Loucy (cell line): ENCODE data around the gene PIK3R1.

Source experiments
- H2AFZ ChIP-seq: fragments of 200-600 bp; sonication (generic); 2 replicates; pipeline ENCODE4 v1.6.0; 2016; ENCODE audit warnings: antibody characterized with exemption, mild to moderate bottlenecking, low read length, moderate library complexity
- H3F3A ChIP-seq: fragments of 200-600 bp; 2 replicates; pipeline ENCODE4 v1.6.0; 2016; ENCODE audit warnings: antibody characterized with exemption, low read depth, mild to moderate bottlenecking
- H3K27me3 ChIP-seq: fragments of 200-600 bp; sonication (generic); 2 replicates; pipeline ENCODE4 v1.6.1; 2014; ENCODE audit warnings: low read length, mild to moderate bottlenecking; ENCODE audit not compliant: insufficient read depth, poor library complexity, severe bottlenecking
- H3K36me3 ChIP-seq: fragments of 200-600 bp; sonication (generic); 2 replicates; pipeline ENCODE4 v1.6.1; 2016; ENCODE audit warnings: low read length; ENCODE audit not compliant: insufficient read depth
- H3K4me1 ChIP-seq: fragments of 200-600 bp; sonication (generic); 2 replicates; pipeline ENCODE4 v1.5.1; 2014; ENCODE audit warnings: low read length, mild to moderate bottlenecking; ENCODE audit not compliant: insufficient read depth, poor library complexity, severe bottlenecking
- H3K4me2 ChIP-seq: fragments of 200-600 bp; sonication (generic); 2 replicates; pipeline ENCODE4 v1.6.0; 2014; ENCODE audit warnings: antibody characterized with exemption, low read length, low read depth, mild to moderate bottlenecking; ENCODE audit not compliant: poor library complexity, severe bottlenecking
- H3K4me3 ChIP-seq: fragments of 200-600 bp; sonication (generic); 2 replicates; pipeline ENCODE4 v1.5.1; 2014; ENCODE audit warnings: low read length, mild to moderate bottlenecking, mixed read lengths; ENCODE audit not compliant: poor library complexity, severe bottlenecking
- H3K79me2 ChIP-seq: fragments of 200-600 bp; sonication (generic); 2 replicates; pipeline ENCODE4 v1.6.1; 2014; ENCODE audit warnings: low read length; ENCODE audit not compliant: insufficient read depth
- H3K9ac ChIP-seq: fragments of 200-600 bp; sonication (generic); 2 replicates; pipeline ENCODE4 v1.6.0; 2014; ENCODE audit warnings: mild to moderate bottlenecking, low read depth, low read length, moderate library complexity; ENCODE audit not compliant: poor library complexity, severe bottlenecking
- H3K9me2 ChIP-seq: fragments of 200-600 bp; sonication (generic); replicated peaks from 2 replicates; pipeline ENCODE4 v1.6.1; 2016; ENCODE audit warnings: low read depth, low read length, mixed read lengths
- H3K9me3 ChIP-seq: fragments of 200-600 bp; sonication (generic); 2 replicates; pipeline ENCODE4 v1.6.1; 2014; ENCODE audit warnings: mild to moderate bottlenecking, antibody characterized with exemption, low read length, low read depth; ENCODE audit not compliant: insufficient read depth
- H4K20me1 ChIP-seq: fragments of 200-600 bp; sonication (generic); 2 replicates; pipeline ENCODE4 v1.6.0; 2014; ENCODE audit warnings: antibody characterized with exemption, low read length, mild to moderate bottlenecking; ENCODE audit not compliant: insufficient read depth, poor library complexity, severe bottlenecking
- CTCF ChIP-seq: fragments of 200-600 bp; sonication (generic); conservative IDR thresholded peaks from 2 replicates; pipeline ENCODE4 v1.5.1; 2014; ENCODE audit warnings: mild to moderate bottlenecking, antibody characterized with exemption, low read length
- EZH2phosphoT487 ChIP-seq: fragments of 200-600 bp; IDR thresholded peaks from 2 replicates; pipeline ENCODE4 v1.6.1; 2018; ENCODE audit warnings: antibody characterized with exemption, mild to moderate bottlenecking, moderate library complexity, borderline replicate concordance

PIK3R1 gene

GRCh38 chr5:68215208-68215897 lies at the start of gene PIK3R1:
Gene PIK3R1, plus strand, starts transcription at chr5:68215756. Its CDS starts 10,920 bp downstream, at chr5:68226676.
- 0 out of 2 replicates have a peak, but pooled peaks cover 5% of the 10 kb centered on the region for H3F3A ChIP-seq
- peaks cover 43% of the 10 kb centered on the region for H4K20me1 ChIP-seq
- no peaks in the 10 kb centered on the region; the same call in 1 of the 2 replicates for H3K36me3 ChIP-seq
- no peaks in the 10 kb centered on the region for H3K9me2 ChIP-seq
- peak within 1 kb of the TSS; percentile 98 for H3K4me2 ChIP-seq
- peak within 1 kb of the TSS; percentile 81 for H3K4me3 ChIP-seq
- H3K9me3 ChIP-seq: peaks cover 7% of the 10 kb centered on the region
- peaks cover 41% of the 10 kb centered on the region for H3K4me1 ChIP-seq
- H3K79me2 ChIP-seq: peaks cover 52% of the 10 kb centered on the region
- H3K9ac ChIP-seq: peak within 1 kb of the TSS; percentile 91
- peak; percentile 27 for TF ChIP-seq CTCF
- TF ChIP-seq EZH2phosphoT487: no peak
- H3K27me3 ChIP-seq: no peaks in the 10 kb centered on the region
- peak within 1 kb of the TSS; percentile 66 for H2AFZ ChIP-seq

GRCh38 chr5:68167195-68167651 lies 48.3 kb upstream of the PIK3R1 start:
- H4K20me1 ChIP-seq: no peaks in the 10 kb centered on the region
- no peaks in the 10 kb centered on the region for H3K79me2 ChIP-seq
- H3K27me3 ChIP-seq: no peaks in the 10 kb centered on the region
- H3K4me3 ChIP-seq: no peak overlapping the region
- no peak for TF ChIP-seq CTCF
- no peak for TF ChIP-seq EZH2phosphoT487
- no peaks in the 10 kb centered on the region for H3K9me2 ChIP-seq
- no peaks in the 10 kb centered on the region for H3K9me3 ChIP-seq
- H3K9ac ChIP-seq: no peak overlapping the region
- no peaks in the 10 kb centered on the region for H3K36me3 ChIP-seq
- H3F3A ChIP-seq: no peaks in the 10 kb centered on the region
- H2AFZ ChIP-seq: no peak overlapping the region
- no peaks in the 10 kb centered on the region for H3K4me1 ChIP-seq
- H3K4me2 ChIP-seq: no peak overlapping the region

GRCh38 chr5:68169903-68170302 lies 45.7 kb upstream of the PIK3R1 start:
- Histone ChIP-seq H3K4me3 (no peak overlapping the region), H3K9me2 (no peaks in the 10 kb centered on the region), H3K9me3 (no peaks in the 10 kb centered on the region), H3K79me2 (no peaks in the 10 kb centered on the region), H2AFZ (peak overlapping the region; percentile 63), H4K20me1 (no peaks in the 10 kb centered on the region), H3K36me3 (no peaks in the 10 kb centered on the region), H3K4me2 (no peak overlapping the region), H3F3A (no peaks in the 10 kb centered on the region), H3K9ac (no peak overlapping the region), H3K27me3 (no peaks in the 10 kb centered on the region), H3K4me1 (no peaks in the 10 kb centered on the region)
- TF ChIP-seq CTCF: no peak
- TF ChIP-seq EZH2phosphoT487: no peak
